AG09309 (cell line): ENCODE measurements around the gene AGRN.

Experiments
- DNase-seq: peaks from one replicate; pipeline ENCODE4 v3.0.0-alpha.2; 2010; ENCODE audit warnings: low read depth
- H3K4me3 ChIP-seq: 2 replicates; pipeline ENCODE4 v1.5.1; 2011; ENCODE audit warnings: mild to moderate bottlenecking, low read depth, low read length, moderate library complexity; ENCODE audit not compliant: control insufficient read depth
- CTCF ChIP-seq: IDR thresholded peaks from 2 replicates; pipeline ENCODE4 v1.5.1; 2011; ENCODE audit warnings: mild to moderate bottlenecking, low read depth, low read length, inconsistent platforms; ENCODE audit not compliant: insufficient read depth, control insufficient read depth; ENCODE audit errors: missing control alignments

Gene AGRN

DNA sequence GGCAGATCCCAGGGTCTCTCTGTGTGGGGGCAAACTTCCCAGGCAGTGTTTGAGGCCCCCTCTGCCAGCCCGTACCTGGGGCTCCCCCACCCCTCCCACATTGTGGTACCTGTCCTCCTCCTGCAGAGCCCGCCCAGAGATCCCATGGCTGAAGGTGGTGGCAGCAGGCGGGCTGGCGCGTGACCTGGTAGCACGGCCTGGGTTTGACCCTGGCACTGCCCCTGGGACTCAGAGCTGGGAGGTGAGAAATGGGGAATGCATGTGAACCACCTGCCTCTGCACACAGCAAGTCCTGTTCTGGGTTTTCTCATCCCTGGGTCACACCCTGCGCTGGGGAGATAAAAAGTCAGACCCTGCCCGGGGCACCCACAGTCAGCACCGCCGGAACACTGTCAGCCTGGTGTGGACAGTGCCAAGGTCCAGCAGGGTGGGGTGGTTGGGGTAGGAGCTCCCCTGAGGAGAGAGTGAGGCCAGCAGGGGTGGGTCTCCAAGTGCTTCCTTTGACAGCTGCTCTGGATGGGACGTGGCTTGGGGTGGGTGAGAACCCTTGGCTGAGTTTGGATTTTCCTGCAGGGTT is 11.8 kb downstream of the AGRN start:
- DNase-seq: no peak
- no peak overlapping the region for H3K4me3 ChIP-seq
- TF ChIP-seq CTCF: no peak

GRCh38 chr1:1032424-1032823 is 12.5 kb downstream of the AGRN start:
- TF ChIP-seq CTCF: peak; percentile 21
- H3K4me3 ChIP-seq: no peak overlapping the region
- DNase-seq: no peak

DNA sequence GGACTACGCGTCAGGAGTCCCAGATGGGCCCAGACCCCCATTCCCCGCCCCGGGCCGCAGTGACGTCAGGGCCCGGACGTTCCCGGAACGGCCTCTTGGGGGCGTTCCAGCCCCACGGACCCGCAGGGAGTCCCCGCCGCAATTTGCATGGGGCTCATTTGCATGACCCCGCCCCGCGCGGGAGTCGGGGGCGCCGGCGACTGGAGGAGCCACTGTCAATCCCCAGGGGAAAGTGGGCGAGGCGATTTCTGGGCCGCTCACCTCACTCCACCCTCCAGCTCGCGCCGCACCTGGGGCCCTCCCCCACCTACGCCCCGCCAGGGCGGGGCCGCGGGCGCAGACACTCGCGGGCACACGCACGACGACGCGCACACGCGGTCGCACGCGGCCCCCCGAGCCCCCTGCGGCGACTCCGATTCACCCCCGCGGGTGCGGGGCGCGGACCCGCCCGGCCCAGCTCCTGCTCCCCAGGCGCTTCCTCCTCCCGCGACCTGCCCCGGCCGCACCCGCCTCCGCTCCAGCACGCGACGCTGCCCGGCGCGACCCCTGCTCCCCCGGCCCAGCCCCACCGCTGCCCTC is 13.2 kb downstream of the AGRN start:
- no peak for DNase-seq
- peak; percentile 73 for TF ChIP-seq CTCF
- peak overlapping the region; percentile 31 for H3K4me3 ChIP-seq

- DNase-seq: no peak
- no peak for TF ChIP-seq CTCF
- H3K4me3 ChIP-seq: no peak overlapping the region; the same call in 1 of the 2 replicates
Observed at GRCh38 chr1:1033731-1034438, 14.0 kb downstream of the AGRN start.

GRCh38 chr1:1034439-1034781 is 14.5 kb downstream of the AGRN start:
- DNase-seq: no peak
- no peak for TF ChIP-seq CTCF
- H3K4me3 ChIP-seq: no peak overlapping the region

GRCh38 chr1:1035291-1035943 is 15.5 kb downstream of the AGRN start:
- DNase-seq: no peak
- no peak for TF ChIP-seq CTCF

More at GRCh38 chr1:1035291-1035943, 15.5 kb downstream of the AGRN start:
- H3K4me3 ChIP-seq: no peak overlapping the region
